Measurements from ENCODE around the gene CARMIL1.

Gene CARMIL1

DNA sequence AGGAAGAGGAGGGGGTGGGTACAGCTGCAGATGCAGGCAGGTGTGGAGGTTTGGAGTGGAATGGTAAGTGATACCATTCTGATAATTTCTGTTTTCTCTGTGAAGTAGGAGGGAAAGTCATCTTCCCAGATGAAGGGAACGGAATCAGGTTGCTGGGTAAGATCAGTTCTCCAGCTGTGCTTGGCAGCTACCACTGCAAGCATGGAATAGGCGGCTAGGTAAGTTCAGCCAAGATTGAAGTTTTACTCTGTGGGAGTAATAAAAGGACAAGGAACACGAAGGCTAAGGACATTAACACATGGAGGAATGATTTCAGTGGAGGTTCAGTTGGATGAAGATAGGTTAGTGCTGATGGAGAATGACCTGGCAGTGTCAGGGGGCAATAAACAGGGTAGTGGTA lies 128.3 kb downstream of the CARMIL1 start:
- TF ChIP-seq, protein P1, sequence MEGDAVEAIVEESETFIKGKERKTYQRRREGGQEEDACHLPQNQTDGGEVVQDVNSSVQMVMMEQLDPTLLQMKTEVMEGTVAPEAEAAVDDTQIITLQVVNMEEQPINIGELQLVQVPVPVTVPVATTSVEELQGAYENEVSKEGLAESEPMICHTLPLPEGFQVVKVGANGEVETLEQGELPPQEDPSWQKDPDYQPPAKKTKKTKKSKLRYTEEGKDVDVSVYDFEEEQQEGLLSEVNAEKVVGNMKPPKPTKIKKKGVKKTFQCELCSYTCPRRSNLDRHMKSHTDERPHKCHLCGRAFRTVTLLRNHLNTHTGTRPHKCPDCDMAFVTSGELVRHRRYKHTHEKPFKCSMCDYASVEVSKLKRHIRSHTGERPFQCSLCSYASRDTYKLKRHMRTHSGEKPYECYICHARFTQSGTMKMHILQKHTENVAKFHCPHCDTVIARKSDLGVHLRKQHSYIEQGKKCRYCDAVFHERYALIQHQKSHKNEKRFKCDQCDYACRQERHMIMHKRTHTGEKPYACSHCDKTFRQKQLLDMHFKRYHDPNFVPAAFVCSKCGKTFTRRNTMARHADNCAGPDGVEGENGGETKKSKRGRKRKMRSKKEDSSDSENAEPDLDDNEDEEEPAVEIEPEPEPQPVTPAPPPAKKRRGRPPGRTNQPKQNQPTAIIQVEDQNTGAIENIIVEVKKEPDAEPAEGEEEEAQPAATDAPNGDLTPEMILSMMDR (IDR thresholded peaks at IDR 0.05; ENCODE audit: low read depth, low read length), result no peak
- in situ Hi-C loops (cut with HindIII; ENCODE audit: low sequenced_read_pairs), result no loop called here
- no peak for DNase-seq (ENCODE audit: low read depth, low spot score)
- no peak overlapping the region for H3K4me3 ChIP-seq (ENCODE audit: low read depth, low read length)

DNA sequence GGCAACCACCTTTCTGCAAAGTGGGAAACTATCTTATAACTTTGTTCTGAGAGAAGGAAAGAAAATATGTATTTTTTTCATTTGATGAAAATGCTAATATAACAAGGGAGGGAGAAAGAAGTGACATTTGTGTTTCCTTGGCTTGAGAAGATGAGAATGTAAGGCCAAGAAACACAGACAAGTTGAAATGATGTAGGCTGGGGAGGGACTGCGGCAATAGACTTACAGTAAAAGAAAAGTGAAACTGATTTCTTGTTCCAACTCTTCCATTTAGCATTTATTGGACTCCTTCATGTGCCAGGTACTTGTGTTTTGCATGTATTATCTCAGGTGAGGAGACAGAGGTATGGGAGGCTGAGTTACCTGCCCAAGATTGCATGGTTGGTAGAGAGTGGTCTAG lies 130.9 kb downstream of the CARMIL1 start:
- no peak for DNase-seq (ENCODE audit: low read depth, low spot score)
- in situ Hi-C loops (cut with HindIII; ENCODE audit: low sequenced_read_pairs), result no loop called here
- no peak overlapping the region for H3K4me3 ChIP-seq (ENCODE audit: low read depth, low read length)

DNA sequence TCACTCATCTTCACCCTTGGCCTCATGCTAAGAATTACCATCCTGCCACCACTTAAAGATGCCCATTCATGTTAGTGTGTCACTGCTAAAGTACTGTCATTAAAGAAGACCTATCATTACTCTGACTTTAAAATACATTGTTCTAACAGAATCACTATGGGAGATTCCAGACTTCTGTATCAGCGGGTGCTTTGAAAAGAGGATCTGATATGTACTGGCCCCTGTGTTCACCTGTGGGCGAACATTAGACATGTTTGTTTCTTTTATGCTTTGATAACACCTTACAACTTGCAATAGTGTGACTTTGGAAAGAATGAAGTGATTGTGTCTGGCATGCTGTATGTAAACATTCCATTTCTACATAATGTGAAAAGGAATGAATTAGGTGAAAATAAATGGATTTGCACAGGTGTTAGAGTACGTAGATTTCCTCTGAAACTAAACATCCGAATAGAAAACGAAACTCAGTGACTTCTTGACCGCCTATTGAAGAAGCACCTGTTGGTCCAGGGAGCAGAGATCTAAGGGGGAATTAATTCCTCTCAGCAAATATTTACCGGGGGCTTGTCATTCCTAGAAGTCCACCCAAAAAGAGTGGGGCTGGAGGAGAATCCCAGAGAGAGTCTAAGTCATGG lies 132.3 kb downstream of the CARMIL1 start:
- H3K4me3 ChIP-seq (ENCODE audit: low read depth, low read length), result no peak overlapping the region
- in situ Hi-C loops (cut with HindIII; ENCODE audit: low sequenced_read_pairs), result no loop called here
- DNase-seq (ENCODE audit: low read depth, low spot score), result no peak
- TF ChIP-seq, protein P1 (IDR thresholded peaks at IDR 0.05; ENCODE audit: low read depth, low read length), result no peak

More for the DNA sequence above, 130.9 kb downstream of the CARMIL1 start:
- TF ChIP-seq, protein P1 (IDR thresholded peaks at IDR 0.05; ENCODE audit: low read depth, low read length), result no peak

DNA sequence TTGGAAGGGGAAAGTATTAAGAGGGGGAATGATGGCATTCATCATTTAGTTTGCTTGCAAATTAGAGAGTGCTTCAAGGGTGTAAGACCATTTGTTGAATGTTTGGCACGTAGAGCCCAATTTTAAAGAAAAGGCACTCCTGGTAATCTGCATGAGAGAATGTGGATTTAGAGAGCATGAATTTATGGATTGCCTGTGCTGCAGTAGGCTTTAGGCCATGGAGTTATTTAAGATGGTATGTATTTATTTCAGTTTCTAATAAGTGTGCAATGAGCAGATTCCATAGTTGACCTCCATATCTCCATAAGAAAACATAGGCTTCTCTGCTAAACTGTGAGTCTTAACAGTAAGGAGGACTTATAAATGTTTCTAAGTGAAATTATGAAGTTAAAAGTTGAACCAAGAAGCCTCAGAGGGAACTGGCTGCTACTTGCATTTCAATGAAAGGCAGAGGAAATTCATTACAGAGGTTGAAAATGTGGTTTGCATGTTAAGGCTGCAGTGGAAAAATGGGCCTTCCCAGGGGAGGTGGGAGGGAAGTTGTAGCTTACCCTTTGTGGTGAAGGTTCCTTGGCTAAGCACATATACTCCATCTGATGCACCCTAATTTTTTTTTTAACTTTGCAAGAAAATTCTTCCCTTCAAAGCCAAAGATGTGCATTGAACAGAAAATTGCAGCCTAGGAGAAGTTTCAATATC lies 134.2 kb downstream of the CARMIL1 start:
- H3K4me3 ChIP-seq (ENCODE audit: low read depth, low read length), result no peak overlapping the region
- DNase-seq (ENCODE audit: low read depth, low spot score), result no peak
- in situ Hi-C loops (cut with HindIII; ENCODE audit: low sequenced_read_pairs), result no loop called here
- TF ChIP-seq, protein P1 (IDR thresholded peaks at IDR 0.05; ENCODE audit: low read depth, low read length), result no peak

DNA sequence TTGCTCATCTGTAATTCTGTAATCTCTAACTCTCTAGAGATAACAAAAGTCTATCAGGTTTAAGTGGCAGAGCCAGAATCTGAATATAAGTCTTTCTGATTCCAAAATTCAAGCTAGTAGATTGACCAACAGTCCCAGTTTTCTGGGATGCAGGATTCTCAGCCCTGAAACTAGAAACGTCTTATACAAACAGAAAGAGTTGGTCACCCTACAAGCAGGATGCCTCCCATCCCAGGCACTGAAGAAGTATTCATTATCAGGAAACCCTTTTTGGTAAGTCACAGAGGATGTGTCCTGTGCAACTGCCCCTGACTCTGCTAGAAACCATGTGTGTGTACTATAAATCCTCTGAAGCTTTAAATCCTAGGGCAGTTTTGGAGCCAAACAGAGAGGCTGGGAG lies 135.0 kb downstream of the CARMIL1 start:
- no peak for DNase-seq (ENCODE audit: low read depth, low spot score)
- in situ Hi-C loops (cut with HindIII; ENCODE audit: low sequenced_read_pairs), result no loop called here
- TF ChIP-seq, protein P1 (IDR thresholded peaks at IDR 0.05; ENCODE audit: low read depth, low read length), result no peak
- no peak overlapping the region for H3K4me3 ChIP-seq (ENCODE audit: low read depth, low read length)

DNA sequence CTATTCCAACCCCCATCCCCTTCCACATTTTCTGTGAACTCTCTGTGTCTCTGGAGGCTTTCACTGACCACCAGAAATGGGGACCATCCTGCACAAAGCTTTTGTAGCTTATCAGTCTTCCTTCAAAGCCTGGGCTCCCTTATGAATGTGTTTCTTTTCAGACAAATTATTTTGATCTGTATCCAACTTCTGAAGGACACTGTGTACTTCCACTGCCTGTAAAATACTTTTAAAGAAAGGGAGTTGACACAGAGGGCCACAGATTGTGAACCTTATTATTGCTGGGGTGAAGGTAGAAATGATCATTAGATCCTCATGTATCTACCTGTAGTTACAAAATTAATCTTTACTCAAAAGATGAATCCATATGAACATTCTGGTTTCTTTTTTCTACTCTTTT lies 135.6 kb downstream of the CARMIL1 start:
- in situ Hi-C loops (cut with HindIII; ENCODE audit: low sequenced_read_pairs), result no loop called here
- no peak for DNase-seq (ENCODE audit: low read depth, low spot score)
- no peak overlapping the region for H3K4me3 ChIP-seq (ENCODE audit: low read depth, low read length)
- TF ChIP-seq, protein P1 (IDR thresholded peaks at IDR 0.05; ENCODE audit: low read depth, low read length), result no peak

Measured in astrocyte of the spinal cord (primary cell).